ENCODE results near the gene DNAJB12.

The DNAJB12 gene

GRCh38 chr10:72353028-72353964 is 1.4 kb downstream of the DNAJB12 start:
- Histone ChIP-seq H3K4me1 (ENCODE audit: insufficient read depth, low read length) (peaks cover 35% of the 10 kb centered on the region), H3K9ac (ENCODE audit: low read depth, low read length) (peak overlapping the region; percentile 85), H3K4me2 (ENCODE audit: insufficient read depth, low read length) (peak overlapping the region; percentile 98), H3K4me3 (ENCODE audit: low read depth in 1 of 2, low read length in 2 of 2) (peak overlapping the region; percentile 73 to 78), H3K36me3 (ENCODE audit: insufficient read depth, low read length) (peaks cover 55% of the 10 kb centered on the region), H3K79me2 (ENCODE audit: insufficient read depth, low read length) (peaks cover 60% of the 10 kb centered on the region), H2AFZ (ENCODE audit: low read depth, low read length) (peak overlapping the region; percentile 91), H4K20me1 (ENCODE audit: insufficient read depth, low read length) (peaks cover 46% of the 10 kb centered on the region), H3K27me3 (ENCODE audit: insufficient read depth, low read length, poor library complexity) (no peaks in the 10 kb centered on the region), H3K27ac (ENCODE audit: low read length) (peak overlapping the region; percentile 98), H3K9me3 (ENCODE audit: insufficient read depth, low read length, severe bottlenecking) (no peaks in the 10 kb centered on the region)
- DNase-seq (no peak), ATAC-seq (ENCODE audit: insufficient read depth, low read depth) (no peak)
- TF ChIP-seq CTCF (IDR thresholded peaks at IDR 0.05; ENCODE audit: borderline replicate concordance, extremely low read depth, low read length, poor library complexity, severe bottlenecking) (no peak), EZH2 (IDR thresholded peaks at IDR 0.05; ENCODE audit: borderline replicate concordance, low read depth, low read length, severe bottlenecking) (no peak)

- H3K27ac ChIP-seq (ENCODE audit: low read length) = no peak overlapping the region
- no peak overlapping the region for H3K4me3 ChIP-seq (ENCODE audit: low read depth in 1 of 2, low read length in 2 of 2)
- H3K9ac ChIP-seq (ENCODE audit: low read depth, low read length) = no peak overlapping the region
- H2AFZ ChIP-seq (ENCODE audit: low read depth, low read length) = no peak overlapping the region
- peaks cover 35% of the 10 kb centered on the region for H3K4me1 ChIP-seq (ENCODE audit: insufficient read depth, low read length)
- H3K9me3 ChIP-seq (ENCODE audit: insufficient read depth, low read length, severe bottlenecking) = no peaks in the 10 kb centered on the region
- H3K36me3 ChIP-seq (ENCODE audit: insufficient read depth, low read length) = peaks cover 63% of the 10 kb centered on the region
- peaks cover 76% of the 10 kb centered on the region for H3K79me2 ChIP-seq (ENCODE audit: insufficient read depth, low read length)
- ATAC-seq (ENCODE audit: insufficient read depth, low read depth) (no peak), DNase-seq (no peak)
- H3K27me3 ChIP-seq (ENCODE audit: insufficient read depth, low read length, poor library complexity) = no peaks in the 10 kb centered on the region
- no peak overlapping the region for H3K4me2 ChIP-seq (ENCODE audit: insufficient read depth, low read length)
- peaks cover 48% of the 10 kb centered on the region for H4K20me1 ChIP-seq (ENCODE audit: insufficient read depth, low read length)
- TF ChIP-seq EZH2 (IDR thresholded peaks at IDR 0.05; ENCODE audit: borderline replicate concordance, low read depth, low read length, severe bottlenecking) (no peak), CTCF (IDR thresholded peaks at IDR 0.05; ENCODE audit: borderline replicate concordance, extremely low read depth, low read length, poor library complexity, severe bottlenecking) (no peak)
Observed at GRCh38 chr10:72351479-72351878, 3.2 kb downstream of the DNAJB12 start.

- no peak overlapping the region for H3K27ac ChIP-seq (ENCODE audit: low read length)
- H3K9me3 ChIP-seq (ENCODE audit: insufficient read depth, low read length, severe bottlenecking) = no peaks in the 10 kb centered on the region
- no peaks in the 10 kb centered on the region for H3K27me3 ChIP-seq (ENCODE audit: insufficient read depth, low read length, poor library complexity)
- peaks cover 27% of the 10 kb centered on the region for H3K4me1 ChIP-seq (ENCODE audit: insufficient read depth, low read length)
- TF ChIP-seq EZH2 (IDR thresholded peaks at IDR 0.05; ENCODE audit: borderline replicate concordance, low read depth, low read length, severe bottlenecking) = no peak
- TF ChIP-seq CTCF (IDR thresholded peaks at IDR 0.05; ENCODE audit: borderline replicate concordance, extremely low read depth, low read length, poor library complexity, severe bottlenecking) = no peak
- peaks cover 86% of the 10 kb centered on the region for H3K79me2 ChIP-seq (ENCODE audit: insufficient read depth, low read length)
- H2AFZ ChIP-seq (ENCODE audit: low read depth, low read length) = no peak overlapping the region
- peaks cover 48% of the 10 kb centered on the region for H4K20me1 ChIP-seq (ENCODE audit: insufficient read depth, low read length)
- no peak overlapping the region for H3K4me2 ChIP-seq (ENCODE audit: insufficient read depth, low read length)
- no peak overlapping the region for H3K4me3 ChIP-seq (ENCODE audit: low read depth in 1 of 2, low read length in 2 of 2)
- ATAC-seq (ENCODE audit: insufficient read depth, low read depth) (no peak), DNase-seq (no peak)
- H3K36me3 ChIP-seq (ENCODE audit: insufficient read depth, low read length) = peaks cover 71% of the 10 kb centered on the region
- no peak overlapping the region for H3K9ac ChIP-seq (ENCODE audit: low read depth, low read length)
Observed at GRCh38 chr10:72349438-72349837, 5.3 kb downstream of the DNAJB12 start.
